ENCODE measurements around the gene LZTR1. TPM values are rescaled to one million over a fixed set of nuclear protein-coding genes. Genes with fewer than 3 reads are reported as not detected.
"Not testable (repeated sequence)": the region's sequence is repeated elsewhere in the genome, so short reads cannot be mapped to it uniquely, and the experiment has no call there.

The LZTR1 gene
- total RNA-seq: 10 to 100 TPM; 31.6 to 61.7 TPM

- Histone ChIP-seq H3K27ac (peak within 1 kb of the TSS; percentile 89), H3K9ac (ENCODE audit: low read depth in 2 of 2, low read length in 2 of 2) (peak within 1 kb of the TSS; percentile 90 to 94), H3K36me3 (no peaks in the 10 kb centered on the region), H3K4me1 (peaks cover 12% of the 10 kb centered on the region), H3K9me3 (no peaks in the 10 kb centered on the region), H3K27me3 (no peaks in the 10 kb centered on the region), H3K4me3 (peak within 1 kb of the TSS; percentile 69)
- peak; percentile 91 for DNase-seq
- TF ChIP-seq CTCF (IDR thresholded peaks at IDR 0.05): peak; percentile 42
- intact Hi-C loops (cut with DNase I): no loop called here
Observed at GRCh38 chr22:20981787-20982562, at the start of gene LZTR1. LZTR1 (plus strand) TSS chr22:20982297; CDS start chr22:20982372, 75 bp downstream.

- no peak for DNase-seq
- Histone ChIP-seq H3K36me3 (no peaks in the 10 kb centered on the region), H3K27me3 (no peaks in the 10 kb centered on the region), H3K4me3 (no peak overlapping the region), H3K27ac (no peak overlapping the region), H3K9me3 (no peaks in the 10 kb centered on the region), H3K9ac (ENCODE audit: low read depth in 2 of 2, low read length in 2 of 2) (no peak overlapping the region), H3K4me1 (peaks cover 17% of the 10 kb centered on the region)
- intact Hi-C loops (cut with DNase I): no loop called here
- TF ChIP-seq CTCF (IDR thresholded peaks at IDR 0.05): no peak
Observed at GRCh38 chr22:20933910-20934309, 48.2 kb upstream of the LZTR1 start.

- DNase-seq; intact Hi-C loops (cut with DNase I); H3K9me3 ChIP-seq; H3K27me3 ChIP-seq; H3K9ac ChIP-seq (ENCODE audit: low read depth in 2 of 2, low read length in 2 of 2); H3K27ac ChIP-seq; H3K4me3 ChIP-seq; H3K36me3 ChIP-seq: not testable (repeated sequence)
- H3K4me1 ChIP-seq: peaks cover 19% of the 10 kb centered on the region
Observed at GRCh38 chr22:20935049-20935448, 47.0 kb upstream of the LZTR1 start.

- DNase-seq; H3K9me3 ChIP-seq; H3K27me3 ChIP-seq; H3K27ac ChIP-seq; H3K4me3 ChIP-seq; H3K36me3 ChIP-seq; intact Hi-C loops (cut with DNase I); H3K9ac ChIP-seq (ENCODE audit: low read depth in 2 of 2, low read length in 2 of 2): not testable (repeated sequence)
- peaks cover 19% of the 10 kb centered on the region for H3K4me1 ChIP-seq
Observed at GRCh38 chr22:20935780-20936539, 46.1 kb upstream of the LZTR1 start.

- intact Hi-C loops (cut with DNase I): no loop called here
- Histone ChIP-seq H3K9ac (ENCODE audit: low read depth in 2 of 2, low read length in 2 of 2) (peak overlapping the region in 1 of 2 donors; percentile 0), H3K27me3 (no peaks in the 10 kb centered on the region), H3K27ac (no peak overlapping the region), H3K36me3 (no peaks in the 10 kb centered on the region), H3K4me3 (no peak overlapping the region), H3K4me1 (peaks cover 19% of the 10 kb centered on the region), H3K9me3 (no peaks in the 10 kb centered on the region)
- DNase-seq: no peak
- no peak for TF ChIP-seq CTCF (IDR thresholded peaks at IDR 0.05)
Observed at GRCh38 chr22:20937031-20937793, 44.9 kb upstream of the LZTR1 start.
